Pulmonary artery endothelial cell (primary cell): ENCODE data around the gene METTL9. TPM values are rescaled to one million over a fixed set of nuclear protein-coding genes. Genes with fewer than 3 reads are reported as not detected.
"Not testable (repeated sequence)": the region's sequence is repeated elsewhere in the genome, so short reads cannot be mapped to it uniquely, and the experiment has no call there.

ENCODE experiments used
- DNase-seq: peaks from one replicate; pipeline ENCODE4 v3.0.0-alpha.2; 2011; ENCODE audit warnings: low read depth, low spot score
- total RNA-seq: library from RNA; depleted of rRNA; stranded (reverse); fragments of >200 nt; gene quantifications from 2 replicates; pipeline ENCODE4 v1.2.3, GENCODE V29; 2014

Gene METTL9
- total RNA-seq, 1 donor from 2014 or later = 193 TPM

- no peak for DNase-seq
These were observed 10.7 kb downstream of the METTL9 start for GRCh38 chr16:21610006-21610544.

- DNase-seq = no peak
These were observed 11.4 kb downstream of the METTL9 start for GRCh38 chr16:21610766-21611165.

GRCh38 chr16:21611198-21611555 is 11.8 kb downstream of the METTL9 start:
- no peak for DNase-seq

- no peak for DNase-seq
These were observed 12.4 kb downstream of the METTL9 start for GRCh38 chr16:21611556-21612384.

GRCh38 chr16:21613361-21613760 is 14.0 kb downstream of the METTL9 start:
- no peak for DNase-seq

- DNase-seq = no peak
These were observed 14.4 kb downstream of the METTL9 start for GRCh38 chr16:21613781-21614180.

GRCh38 chr16:21614896-21615295 is 15.5 kb downstream of the METTL9 start:
- no peak for DNase-seq

GRCh38 chr16:21617607-21618006 is 18.2 kb downstream of the METTL9 start:
- DNase-seq = no peak

GRCh38 chr16:21618281-21618680 is 18.9 kb downstream of the METTL9 start:
- DNase-seq = no peak

- DNase-seq = no peak
These were observed 20.5 kb downstream of the METTL9 start for GRCh38 chr16:21619765-21620425.

GRCh38 chr16:21620592-21620991 is 21.2 kb downstream of the METTL9 start:
- DNase-seq = no peak

- no peak for DNase-seq
These were observed 23.2 kb downstream of the METTL9 start for GRCh38 chr16:21622545-21622944.

GRCh38 chr16:21625026-21625425 is 25.6 kb downstream of the METTL9 start:
- no peak for DNase-seq

GRCh38 chr16:21626659-21627277 is 27.4 kb downstream of the METTL9 start:
- DNase-seq = no peak

- no peak for DNase-seq
These were observed 28.8 kb downstream of the METTL9 start for GRCh38 chr16:21628121-21628726.

- no peak for DNase-seq
These were observed 29.4 kb downstream of the METTL9 start for GRCh38 chr16:21628772-21629171.

GRCh38 chr16:21629616-21630539 is 30.5 kb downstream of the METTL9 start:
- not testable (repeated sequence) for DNase-seq

GRCh38 chr16:21630866-21631265 is 31.5 kb downstream of the METTL9 start:
- DNase-seq = not testable (repeated sequence)

GRCh38 chr16:21631376-21631775 is 32.0 kb downstream of the METTL9 start:
- DNase-seq = not testable (repeated sequence)

- not testable (repeated sequence) for DNase-seq
These were observed 32.7 kb downstream of the METTL9 start for GRCh38 chr16:21631951-21632575.
